ENCODE results near the gene RNF17.

DNA sequence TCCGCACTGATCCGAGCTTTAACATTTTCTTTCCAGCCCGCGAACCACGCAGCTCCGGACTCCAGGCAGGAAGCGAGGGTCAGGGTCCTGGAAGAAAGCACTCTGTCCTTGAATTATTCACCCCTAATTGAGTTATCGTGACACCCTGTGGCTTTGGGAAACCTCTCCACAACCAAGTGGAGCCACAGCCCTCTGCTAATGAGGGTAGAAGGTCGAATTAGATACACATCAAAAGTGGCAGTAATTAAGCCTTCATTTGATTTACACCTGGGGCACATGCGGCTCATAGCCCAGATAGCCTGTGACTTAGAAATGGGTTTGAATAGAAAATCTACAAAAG lies 15.9 kb upstream of the RNF17 start:
- TF ChIP-seq, protein P1, sequence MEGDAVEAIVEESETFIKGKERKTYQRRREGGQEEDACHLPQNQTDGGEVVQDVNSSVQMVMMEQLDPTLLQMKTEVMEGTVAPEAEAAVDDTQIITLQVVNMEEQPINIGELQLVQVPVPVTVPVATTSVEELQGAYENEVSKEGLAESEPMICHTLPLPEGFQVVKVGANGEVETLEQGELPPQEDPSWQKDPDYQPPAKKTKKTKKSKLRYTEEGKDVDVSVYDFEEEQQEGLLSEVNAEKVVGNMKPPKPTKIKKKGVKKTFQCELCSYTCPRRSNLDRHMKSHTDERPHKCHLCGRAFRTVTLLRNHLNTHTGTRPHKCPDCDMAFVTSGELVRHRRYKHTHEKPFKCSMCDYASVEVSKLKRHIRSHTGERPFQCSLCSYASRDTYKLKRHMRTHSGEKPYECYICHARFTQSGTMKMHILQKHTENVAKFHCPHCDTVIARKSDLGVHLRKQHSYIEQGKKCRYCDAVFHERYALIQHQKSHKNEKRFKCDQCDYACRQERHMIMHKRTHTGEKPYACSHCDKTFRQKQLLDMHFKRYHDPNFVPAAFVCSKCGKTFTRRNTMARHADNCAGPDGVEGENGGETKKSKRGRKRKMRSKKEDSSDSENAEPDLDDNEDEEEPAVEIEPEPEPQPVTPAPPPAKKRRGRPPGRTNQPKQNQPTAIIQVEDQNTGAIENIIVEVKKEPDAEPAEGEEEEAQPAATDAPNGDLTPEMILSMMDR (IDR thresholded peaks at IDR 0.05) = no peak
- TF ChIP-seq POLR2A (IDR thresholded peaks at IDR 0.05; ENCODE audit: low read depth) = no peak
